Left hindlimb (tissue), 1 donor: ENCODE data around the gene SEC16A.

Experiments
- DNase-seq: peaks from one replicate; pipeline ENCODE4 v3.0.0-alpha.2; 2018

SEC16A gene

DNA sequence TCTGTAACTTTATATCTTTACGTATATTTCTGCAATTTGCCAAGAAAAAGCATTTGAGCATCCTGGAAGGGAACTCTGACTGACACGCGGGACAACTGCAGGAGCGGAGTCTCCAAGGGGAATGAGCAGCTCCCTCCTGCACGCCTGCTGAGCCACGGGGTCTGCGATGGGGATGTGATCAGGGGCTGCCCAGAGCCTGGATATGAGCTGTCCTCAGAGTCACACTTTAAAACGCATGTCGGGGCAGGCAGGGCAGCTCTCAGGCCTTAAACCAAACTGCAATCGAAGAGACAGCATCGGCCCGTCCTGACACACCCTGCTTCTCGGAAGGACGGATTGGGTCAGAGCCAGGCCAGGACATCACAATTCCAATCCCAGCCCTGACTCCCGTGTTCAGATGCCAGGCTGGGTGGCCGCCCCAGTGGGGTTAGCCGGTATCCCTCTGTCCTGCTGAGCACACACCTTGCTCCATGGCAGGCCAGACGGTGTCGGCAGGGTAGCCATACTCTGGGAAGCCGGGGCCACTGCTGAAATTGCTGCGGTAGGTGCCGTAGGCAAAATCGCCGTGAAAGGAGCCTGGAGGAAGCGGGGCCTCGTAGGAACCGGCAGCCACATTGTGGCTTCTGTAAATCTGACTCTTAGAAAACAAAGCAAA lies 17.2 kb downstream of the SEC16A start:
- no peak for DNase-seq

DNA sequence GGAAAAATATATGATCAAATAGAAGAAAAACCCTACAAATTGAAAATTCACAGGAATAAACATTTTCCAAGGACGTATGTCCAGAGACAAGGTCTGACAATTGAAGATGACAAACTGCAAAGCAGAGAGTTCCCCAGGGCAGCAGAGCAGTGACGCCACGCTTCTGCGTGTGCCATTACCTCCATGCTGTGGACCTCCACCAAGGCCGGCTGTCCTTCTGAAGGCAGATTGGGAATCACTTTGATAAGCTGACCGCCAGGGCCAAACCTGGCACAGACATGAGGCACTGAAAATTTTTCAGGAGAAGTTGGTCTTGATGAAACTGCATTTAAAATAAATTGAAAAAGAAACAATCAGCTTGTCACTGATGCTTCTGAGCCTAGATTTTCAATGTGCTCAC lies 18.6 kb downstream of the SEC16A start:
- no peak for DNase-seq

DNA sequence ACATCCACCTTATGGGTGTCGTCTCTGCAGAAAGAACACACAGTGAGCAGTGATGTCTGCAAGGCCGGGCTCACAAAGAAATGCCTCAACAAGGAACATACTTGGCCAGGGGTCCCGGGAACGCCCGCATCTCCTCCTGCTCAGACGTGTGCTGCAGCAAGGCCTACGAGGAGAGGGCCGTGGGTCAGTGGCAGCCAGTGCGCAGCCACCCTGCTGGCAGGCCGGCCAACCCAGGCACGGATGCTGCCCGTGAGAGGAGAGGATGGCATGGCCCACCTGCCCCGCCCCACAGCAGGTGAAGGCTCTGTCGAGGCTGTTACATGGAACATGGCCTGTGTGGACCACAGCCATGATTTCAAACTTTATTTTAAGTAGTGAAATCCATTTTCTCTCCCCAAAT lies 19.3 kb downstream of the SEC16A start:
- DNase-seq: no peak

DNA sequence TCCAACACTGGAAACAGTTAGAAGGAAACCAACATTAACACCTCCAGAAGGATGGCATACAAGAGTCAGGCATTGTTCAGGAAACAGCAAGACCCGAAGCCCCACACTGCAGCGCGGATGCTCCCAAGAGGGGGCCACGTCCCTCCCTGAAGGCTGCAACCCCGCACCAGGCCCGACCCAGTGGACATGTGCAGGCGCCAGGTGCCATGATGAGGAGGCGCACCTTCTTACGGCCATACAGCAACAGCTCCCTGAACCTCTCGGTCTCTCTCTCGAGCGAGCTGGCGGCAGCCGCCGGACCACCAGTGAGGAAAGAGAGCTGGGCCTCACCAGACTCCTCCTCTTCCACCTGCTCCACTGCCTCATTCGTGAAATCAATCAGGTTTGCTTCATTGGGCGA lies 20.2 kb downstream of the SEC16A start:
- no peak for DNase-seq

DNA sequence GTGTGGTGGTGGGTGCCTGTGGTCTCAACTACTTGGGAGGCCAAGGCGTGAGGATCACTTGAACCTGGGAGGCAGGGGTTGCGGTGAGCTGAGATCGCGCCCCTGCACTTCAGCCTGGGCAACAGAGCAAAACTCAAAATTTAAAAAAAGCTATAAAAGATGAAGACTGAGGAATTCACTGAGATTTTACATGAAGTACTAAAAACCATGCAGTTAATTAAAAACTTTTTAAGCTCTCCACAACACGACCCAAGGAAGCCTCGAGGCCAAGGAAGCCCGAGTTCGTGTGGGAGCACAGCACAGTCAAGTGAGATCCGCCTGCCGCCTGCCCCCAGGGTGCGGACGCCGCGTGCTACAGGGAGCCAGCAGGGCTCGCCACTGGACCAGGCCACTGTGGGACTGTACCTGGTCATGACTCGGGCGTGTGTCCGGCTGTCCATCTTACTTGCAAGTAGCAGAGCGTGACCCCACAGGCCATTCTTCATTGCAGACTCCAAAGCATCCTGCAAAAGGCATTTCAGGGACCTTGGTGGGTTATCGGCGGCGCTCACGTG lies 22.0 kb downstream of the SEC16A start:
- DNase-seq: no peak

DNA sequence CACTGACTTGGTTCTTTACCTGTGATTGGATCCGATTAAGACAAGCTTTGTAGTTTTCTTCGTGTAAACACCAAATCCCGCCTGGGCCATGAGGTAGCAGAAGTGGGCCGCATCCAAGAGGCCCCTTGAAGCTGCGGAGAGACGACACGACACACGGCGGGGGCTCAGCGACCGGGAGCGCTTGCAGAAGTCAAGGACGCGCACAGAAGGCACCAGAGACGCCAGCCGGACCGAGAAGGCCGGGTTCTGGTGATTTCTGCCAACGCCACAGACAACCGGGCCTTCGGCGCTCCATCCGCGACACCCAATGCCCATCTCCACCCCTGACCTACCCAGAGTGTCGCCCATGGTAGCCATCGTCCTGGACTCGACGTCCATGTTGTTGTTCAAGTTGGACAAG lies 23.4 kb downstream of the SEC16A start:
- no peak for DNase-seq

DNA sequence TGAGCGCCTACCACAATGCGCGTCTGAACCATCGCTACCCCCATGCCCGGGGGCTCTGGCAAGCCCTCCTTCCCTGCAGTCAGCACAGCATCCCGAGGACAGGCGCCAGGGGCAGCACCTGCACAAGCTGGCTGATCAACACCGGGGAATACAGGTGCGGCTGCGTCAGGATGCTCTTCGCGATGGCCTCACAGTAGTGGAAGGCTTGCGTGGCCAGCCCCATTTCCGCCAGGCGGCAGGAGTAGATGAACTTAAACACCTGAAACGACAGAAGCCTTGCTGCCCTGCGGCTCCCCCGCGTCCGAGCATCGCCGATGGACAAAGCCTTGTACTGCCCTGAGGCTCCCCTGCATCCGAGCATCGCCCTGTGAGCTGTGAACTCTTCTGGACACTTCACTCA lies 25.5 kb downstream of the SEC16A start:
- no peak for DNase-seq

DNA sequence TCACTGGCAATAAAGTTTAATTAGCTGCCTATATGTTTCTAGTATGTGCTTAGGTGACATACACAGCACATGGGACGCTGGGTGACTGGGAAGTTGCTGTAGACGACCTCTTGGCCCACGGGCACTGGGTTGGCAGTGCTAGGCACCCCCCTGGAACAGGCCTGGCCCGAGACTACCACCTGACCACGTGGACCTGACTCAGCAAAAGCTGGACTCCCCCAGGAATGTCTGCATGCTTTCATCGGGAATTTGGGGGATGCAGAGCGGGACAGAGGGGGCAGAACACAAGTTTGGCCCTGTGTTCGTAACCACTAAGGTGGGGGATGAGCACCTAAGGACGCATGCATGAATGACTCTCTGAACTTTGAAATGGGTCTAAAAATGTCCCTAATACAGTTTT lies 26.6 kb downstream of the SEC16A start:
- no peak for DNase-seq

DNA sequence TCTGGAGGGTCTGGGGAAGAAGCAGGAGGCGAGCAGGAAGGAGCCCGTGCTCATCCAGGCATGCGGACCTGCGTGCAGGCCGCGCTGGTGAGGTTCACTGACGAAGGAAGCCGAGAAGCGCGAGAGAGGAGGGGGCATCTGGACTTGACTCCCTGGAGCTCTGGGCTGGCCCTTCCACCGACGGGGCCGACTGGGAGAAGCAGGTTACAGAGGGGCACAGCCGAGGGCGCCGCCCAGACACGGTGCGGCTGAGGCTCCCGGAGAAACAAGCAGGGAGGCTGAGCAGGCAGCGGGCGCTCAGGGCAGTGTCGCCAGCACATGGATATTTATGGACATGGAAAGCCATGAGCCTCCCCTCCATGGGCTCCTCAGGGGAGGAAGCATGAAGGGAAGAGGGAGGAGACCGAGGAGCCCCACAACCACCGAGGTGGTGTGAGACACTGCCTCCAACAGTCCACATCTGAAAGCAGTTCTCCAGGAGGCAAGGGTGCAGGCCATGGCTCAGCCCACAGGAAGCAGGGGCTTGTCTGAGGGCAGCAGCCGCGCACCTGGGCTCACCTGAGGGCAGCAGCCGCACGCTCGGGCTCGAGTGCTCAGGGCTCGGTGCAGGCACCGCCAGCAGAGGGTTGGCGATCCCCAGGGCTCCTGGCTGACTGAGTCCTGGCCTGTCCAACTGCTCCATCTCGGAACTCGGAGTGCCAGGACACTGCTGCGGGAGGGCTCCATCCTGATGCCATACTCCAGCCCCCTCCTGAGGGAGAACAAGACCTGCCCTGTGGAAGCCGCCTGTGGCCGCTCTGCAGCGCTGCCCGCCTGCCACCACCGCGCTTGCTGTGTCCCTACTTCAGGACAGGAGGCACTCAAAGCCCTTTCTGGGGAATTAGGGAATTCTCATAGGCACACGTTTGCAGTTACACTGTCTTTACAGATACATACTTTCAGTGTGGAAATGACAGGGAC lies 27.5 kb downstream of the SEC16A start:
- DNase-seq: no peak

DNA sequence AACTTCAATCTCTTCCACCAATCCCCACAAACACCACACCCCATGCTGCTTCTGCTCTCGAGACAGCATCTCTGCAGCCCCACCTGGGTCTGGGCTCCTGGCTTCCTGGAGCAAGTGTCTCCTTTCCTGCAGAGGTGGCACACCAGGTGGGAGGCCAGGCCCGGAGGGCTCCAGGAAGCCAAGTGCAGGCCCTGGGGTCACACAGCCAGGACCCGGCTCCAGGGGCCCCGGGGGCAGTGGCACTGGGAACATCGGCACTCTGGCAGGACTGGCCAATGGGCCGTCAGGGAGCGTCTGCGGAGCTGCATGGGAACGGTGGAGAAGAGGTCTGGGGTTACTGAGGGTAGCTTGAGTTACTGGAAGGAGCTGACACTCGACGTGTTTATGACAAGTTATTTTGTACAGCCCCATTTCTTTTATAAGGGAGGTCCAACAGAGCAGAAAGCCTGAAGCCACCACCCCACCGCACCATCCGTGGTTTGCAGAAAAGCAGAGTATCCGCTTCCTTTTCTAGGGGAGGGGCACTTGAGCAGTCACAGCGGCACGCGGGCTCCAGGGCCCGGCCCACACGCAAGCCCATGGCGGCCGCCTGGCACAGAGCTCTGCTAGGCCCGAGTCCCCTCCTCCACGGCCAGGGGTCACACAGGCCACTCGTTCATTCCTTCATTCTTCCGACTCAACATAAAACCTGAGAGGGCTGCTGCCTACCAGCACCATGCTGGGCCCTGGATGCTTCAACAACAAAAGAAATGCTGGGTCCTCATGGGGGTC lies 28.6 kb downstream of the SEC16A start:
- DNase-seq: no peak

DNA sequence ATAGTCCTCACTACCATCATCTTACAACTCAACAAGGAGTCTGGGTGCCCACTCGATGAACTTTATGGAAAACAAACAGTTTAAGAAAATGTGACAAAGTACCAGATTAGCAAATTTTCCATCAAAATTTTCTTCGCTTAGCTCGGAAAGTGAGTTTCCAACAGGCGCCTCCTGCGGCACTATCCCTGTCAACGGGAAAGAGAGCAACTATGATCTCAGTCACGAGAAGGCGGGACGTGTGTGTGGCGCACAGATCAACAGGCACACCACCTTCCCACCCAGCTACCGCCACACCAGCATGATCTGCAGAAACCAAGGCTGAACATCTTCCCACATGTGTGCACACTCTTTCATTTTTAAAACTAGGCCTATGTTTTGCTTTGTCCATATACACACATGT lies 29.5 kb downstream of the SEC16A start:
- no peak for DNase-seq

DNA sequence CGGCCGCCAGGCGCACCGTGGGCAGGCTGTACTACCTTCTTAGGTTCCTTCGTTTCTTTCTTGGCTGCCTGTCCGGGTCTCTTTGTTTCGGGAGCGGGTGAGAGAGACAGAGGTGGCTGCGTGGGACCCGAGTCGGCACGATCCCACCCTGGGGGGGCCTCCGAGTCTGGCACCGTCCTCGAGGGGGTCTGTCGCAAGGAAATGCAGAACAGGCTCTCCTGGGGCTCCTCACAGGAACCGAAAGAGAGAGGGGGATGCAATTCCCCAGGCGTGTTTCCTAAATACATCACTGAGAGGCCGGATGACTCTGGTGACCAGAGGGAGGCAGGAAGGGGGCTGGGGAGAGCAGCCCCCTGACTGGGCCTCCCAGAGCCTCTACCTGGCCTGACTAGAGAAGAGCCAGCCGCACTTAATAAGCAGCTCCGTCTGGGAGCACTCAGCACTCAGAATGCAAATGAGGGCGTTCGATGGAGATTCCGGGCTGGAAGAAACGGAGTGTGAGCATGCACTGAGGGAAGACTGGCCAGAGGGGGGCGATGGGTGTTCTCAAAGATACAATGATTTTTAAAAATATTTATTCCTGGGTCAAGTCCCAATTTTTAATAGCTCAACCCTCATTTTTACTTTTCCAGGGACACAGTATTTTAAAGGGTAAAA lies 31.5 kb downstream of the SEC16A start:
- DNase-seq: no peak

DNA sequence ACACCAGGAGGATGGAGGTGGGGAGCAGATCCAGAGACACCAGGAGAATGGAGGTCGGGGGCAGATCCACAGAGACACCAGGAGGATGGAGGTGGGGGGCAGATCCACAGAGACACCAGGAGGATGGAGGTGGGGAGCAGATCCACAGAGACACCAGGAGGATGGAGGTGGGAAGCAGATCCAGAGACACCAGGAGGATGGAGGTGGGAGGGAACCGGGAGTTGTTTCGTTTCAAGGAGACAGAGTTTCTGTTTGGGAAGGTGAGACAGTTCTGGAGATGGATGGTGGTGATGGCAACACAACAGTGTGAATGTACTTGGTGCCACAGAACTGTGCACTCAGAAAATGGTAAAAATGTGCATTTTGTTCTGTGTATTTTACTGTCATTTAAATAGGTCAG lies 34.2 kb downstream of the SEC16A start:
- no peak for DNase-seq

DNA sequence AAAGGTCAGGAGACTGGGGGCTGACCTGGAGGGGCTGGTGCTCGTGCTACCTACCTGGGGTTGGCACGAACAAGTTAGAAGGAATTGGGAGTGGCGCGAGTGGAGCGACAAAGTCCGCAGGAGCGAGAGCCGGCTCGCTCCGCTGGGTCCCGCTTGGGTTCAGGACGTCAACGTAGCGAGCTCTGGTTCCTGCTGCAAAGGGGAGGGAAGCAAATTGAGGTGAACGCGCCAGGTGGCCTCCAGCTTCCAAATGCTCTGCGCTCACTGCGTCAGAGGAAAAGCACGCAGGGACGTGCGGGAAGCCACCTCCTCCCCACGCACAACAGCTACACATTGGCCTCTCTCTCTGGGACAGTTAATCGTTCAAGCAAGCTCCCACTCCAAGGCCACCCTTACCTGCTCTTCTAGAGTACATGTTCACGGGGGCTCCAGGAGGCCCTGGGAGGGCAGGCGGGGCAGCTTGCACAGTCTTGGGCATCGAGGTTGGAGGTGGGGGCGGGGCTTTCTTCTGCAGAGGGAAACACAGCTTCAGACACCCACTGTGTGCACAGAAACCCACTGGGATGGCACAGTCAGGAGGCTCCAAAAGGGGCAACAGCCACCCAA lies 35.6 kb downstream of the SEC16A start:
- DNase-seq: no peak

DNA sequence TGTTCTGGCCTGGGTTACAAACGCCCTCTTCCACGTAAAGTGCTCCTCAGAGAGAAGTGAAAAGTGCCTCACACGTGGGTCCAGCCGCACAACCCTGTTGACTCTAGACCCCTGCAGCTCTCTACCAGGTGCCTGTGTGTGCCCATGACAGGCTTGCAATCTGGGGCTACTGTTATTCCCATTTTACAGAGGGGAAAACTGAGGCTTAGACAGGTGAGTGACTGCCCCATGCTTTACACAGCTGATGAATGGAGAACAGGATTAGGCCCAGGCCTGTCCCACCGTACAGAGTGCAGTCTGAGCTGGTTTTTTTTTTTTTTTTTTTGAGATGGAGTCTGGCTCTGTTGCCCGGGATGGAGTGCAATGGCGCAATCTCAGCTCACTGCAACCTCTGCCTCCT lies 37.0 kb downstream of the SEC16A start:
- DNase-seq: no peak

DNA sequence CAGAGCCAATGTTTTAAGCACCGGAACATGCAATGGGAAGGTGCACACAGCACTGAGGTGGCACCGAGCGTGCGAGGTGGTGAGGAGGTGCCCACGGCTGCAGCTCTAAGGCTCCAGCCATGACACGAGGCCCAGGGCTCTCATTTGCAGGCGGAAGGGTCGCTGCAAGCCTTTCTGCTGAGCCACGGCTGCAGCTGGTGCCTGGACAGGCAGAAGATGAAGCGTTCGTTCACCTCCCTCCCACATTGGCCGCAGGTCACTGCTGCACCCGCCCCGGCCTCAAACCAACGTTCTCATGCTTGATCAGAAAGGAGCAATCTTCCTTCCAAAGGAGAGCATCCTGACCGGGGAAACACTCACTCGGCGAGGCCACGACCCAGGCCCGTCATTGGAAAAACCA lies 38.7 kb downstream of the SEC16A start:
- no peak for DNase-seq

DNA sequence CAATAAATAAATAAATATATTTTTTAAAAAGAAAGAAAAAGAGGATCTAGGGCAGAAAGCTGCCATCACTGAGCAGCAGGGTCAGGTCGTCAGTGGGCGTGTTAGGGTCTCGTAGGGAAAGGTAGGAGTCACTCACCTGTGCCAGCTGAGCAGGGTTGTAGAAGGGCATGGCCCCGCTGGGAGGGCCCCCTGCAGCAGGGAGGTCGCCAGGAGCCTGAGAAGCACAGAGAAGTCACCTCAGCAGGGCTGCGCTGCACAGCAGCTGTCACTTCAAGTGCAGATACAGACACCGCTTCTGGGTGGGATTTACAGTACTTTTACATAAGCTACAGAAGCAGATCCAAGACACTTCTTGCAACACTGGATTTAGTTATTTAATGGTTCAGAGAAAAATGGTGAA lies 39.2 kb downstream of the SEC16A start:
- no peak for DNase-seq

DNA sequence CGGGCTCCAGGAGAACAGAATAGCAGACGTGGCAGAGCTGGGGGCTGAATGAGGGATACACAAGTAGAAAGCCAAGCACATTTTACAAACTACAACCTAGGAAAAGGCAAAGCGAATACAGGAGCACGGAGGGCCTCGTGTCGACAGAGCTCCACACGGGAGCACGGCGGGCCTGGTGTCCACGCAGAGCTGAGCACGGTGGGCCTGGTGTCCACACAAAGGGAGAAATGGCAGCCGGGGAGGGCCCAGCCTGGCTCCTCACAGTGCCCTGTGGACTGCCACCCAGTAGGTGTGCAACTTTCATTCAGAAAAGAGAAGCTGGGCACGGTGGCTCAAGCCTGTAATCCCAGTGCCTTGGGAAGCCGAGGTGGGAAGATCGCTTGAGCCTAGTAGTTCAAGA lies 39.8 kb downstream of the SEC16A start:
- DNase-seq: no peak

DNA sequence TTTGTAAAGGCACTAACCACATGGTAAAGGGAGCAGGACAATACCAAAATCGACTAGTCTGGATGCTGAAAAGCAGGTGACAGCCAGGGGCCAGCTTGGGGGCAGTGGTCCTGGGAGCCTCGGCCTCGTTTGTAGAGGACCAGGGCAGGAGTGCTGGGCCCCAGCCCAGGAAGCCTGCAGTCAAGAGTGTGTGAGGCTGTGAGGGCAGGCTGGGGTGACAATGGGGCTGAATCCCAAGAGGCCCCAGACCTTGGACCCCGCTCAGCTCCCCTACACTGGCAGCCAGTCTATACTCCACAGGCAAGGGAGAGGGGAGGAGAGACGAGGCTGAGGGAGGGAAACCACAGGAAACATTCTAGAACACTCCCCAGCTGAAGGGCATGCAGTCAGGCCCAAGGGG lies 40.6 kb downstream of the SEC16A start:
- no peak for DNase-seq

DNA sequence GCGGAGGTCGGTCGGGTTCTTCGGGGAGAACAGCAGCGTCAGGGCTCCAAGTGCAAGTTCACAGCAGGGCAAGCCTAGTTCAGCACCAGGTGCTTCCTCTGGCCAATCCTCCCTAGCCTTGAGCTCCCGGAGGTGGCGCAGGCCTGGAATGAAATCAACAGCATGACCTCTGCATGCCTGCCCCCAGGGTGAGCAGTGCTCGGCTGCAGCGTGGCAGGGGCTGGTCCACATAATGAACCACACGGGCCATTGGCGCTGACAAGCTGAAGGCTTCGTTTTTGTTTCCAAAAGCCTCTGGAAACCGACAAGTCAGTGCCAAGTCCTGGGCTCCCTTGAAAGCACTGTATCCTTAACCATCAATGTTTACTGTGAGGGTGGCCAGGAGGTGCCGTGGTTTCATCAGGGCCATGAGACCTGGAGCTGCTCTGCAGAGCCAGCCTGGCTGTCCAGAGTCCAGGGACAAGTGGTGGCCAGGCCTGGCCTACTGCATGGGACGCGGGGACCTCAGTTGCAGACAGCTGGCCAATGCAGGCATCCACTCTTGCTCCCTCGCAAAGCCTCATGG lies 41.1 kb downstream of the SEC16A start:
- DNase-seq: no peak

DNA sequence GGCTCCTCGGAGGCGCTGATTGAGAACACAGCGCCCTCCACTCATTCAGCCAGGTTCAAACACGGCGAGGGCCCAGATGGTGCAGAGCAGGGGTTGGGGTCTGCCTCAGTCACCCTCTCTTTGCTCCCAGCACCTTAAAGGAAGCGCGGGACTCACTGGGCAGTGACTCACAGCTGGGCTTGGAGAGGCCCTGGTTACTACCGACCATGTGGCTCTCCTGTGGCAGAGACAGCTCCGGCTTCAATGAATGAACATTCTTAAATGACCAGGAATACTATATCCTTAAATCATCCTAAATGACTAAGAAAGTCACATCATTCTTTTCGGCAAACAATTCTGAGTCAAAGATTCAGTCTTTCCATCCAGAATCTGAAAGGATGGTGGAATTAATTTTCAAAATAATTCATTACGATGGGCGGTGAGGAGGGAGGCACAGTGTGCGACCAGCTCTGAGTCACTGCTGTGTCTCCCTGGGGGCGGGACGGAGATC lies 41.6 kb downstream of the SEC16A start:
- no peak for DNase-seq
